IMR-90 (cell line): ENCODE data around the gene FANK1. TPM values are rescaled to one million over a fixed set of nuclear protein-coding genes. Genes with fewer than 3 reads are reported as not detected.

Experiments used
- ATAC-seq: fragments of 200-7000 bp; cut with Tn5 transposase; 2 replicates; pipeline ENCODE4 v1.9.1; 2020; ENCODE audit warnings: low read depth, mild to moderate bottlenecking, moderate library complexity
- BruUV-seq: library from RNA; stranded (reverse); fragments of 400-500 nt; replicated peaks from 2 replicates; lab custom pipeline; 2021; lab: Mats Ljungman, UMichigan
- CTCF ChIA-PET: fragments of 300-600 bp; formaldehyde crosslinking; extraction: SDS; loops from one replicate; lab custom pipeline; 2021; ENCODE audit warnings: antibody characterized with exemption; lab: Yijun Ruan, JAX
- POLR2A ChIA-PET: fragments of 300-600 bp; sonication (Branson Sonifier 250); formaldehyde crosslinking; loops from one replicate; lab custom pipeline; 2022; ENCODE audit warnings: antibody characterized with exemption; ENCODE audit not compliant: unreplicated experiment; lab: Charles Lee
- DNase-seq: peaks from one replicate; pipeline ENCODE4 v3.0.0; 2013
- H2AFZ ChIP-seq: replicated peaks from 2 replicates; pipeline ENCODE3; 2013; ENCODE audit warnings: low read length, mild to moderate bottlenecking; ENCODE audit not compliant: poor library complexity
- H2AK5ac ChIP-seq: 2 replicates; pipeline ENCODE4 v1.6.1; 2013; ENCODE audit warnings: low read depth, low read length, inconsistent platforms
- H2AK9ac ChIP-seq: replicated peaks from 2 replicates; pipeline ENCODE3; 2013; ENCODE audit warnings: mild to moderate bottlenecking, low read depth, low read length, moderate library complexity; ENCODE audit not compliant: poor library complexity
- H2BK120ac ChIP-seq: 2 replicates; pipeline ENCODE4 v1.6.1; 2013; ENCODE audit warnings: low read depth, low read length, inconsistent platforms
- H2BK15ac ChIP-seq: 3 replicates; pipeline ENCODE4 v1.6.1; 2013; ENCODE audit warnings: low read depth, low read length, inconsistent platforms
- H2BK20ac ChIP-seq: 2 replicates; pipeline ENCODE4 v1.6.1; 2013; ENCODE audit warnings: low read depth, mild to moderate bottlenecking, inconsistent platforms, low read length, moderate library complexity
- H2BK5ac ChIP-seq: 2 replicates; pipeline ENCODE4 v1.6.1; 2013; ENCODE audit warnings: mild to moderate bottlenecking, low read depth, low read length, inconsistent platforms; ENCODE audit not compliant: poor library complexity, severe bottlenecking
- H3K14ac ChIP-seq: replicated peaks from 2 replicates; pipeline ENCODE4 v1.6.1; 2013; ENCODE audit warnings: low read depth, low read length, inconsistent platforms
- H3K18ac ChIP-seq: 2 replicates; pipeline ENCODE4 v1.6.1; 2013; ENCODE audit warnings: low read depth, low read length, control low read depth
- H3K23ac ChIP-seq: 2 replicates; pipeline ENCODE4 v1.6.1; 2013; ENCODE audit warnings: low read depth, low read length, inconsistent platforms
- H3K27ac ChIP-seq: 2 replicates; pipeline ENCODE4 v1.5.1; 2013; ENCODE audit warnings: mild to moderate bottlenecking, control low read depth, low read length; ENCODE audit not compliant: insufficient read depth
- H3K27me3 ChIP-seq: 2 replicates; pipeline ENCODE4 v1.6.1; 2013; ENCODE audit warnings: low read length; ENCODE audit not compliant: control insufficient read depth, insufficient read depth
- H3K36me3 ChIP-seq: 2 replicates; pipeline ENCODE4 v1.6.1; 2013; ENCODE audit warnings: low read length, mixed read lengths; ENCODE audit not compliant: control insufficient read depth, insufficient read depth
- H3K4ac ChIP-seq: 2 replicates; pipeline ENCODE4 v1.6.1; 2013; ENCODE audit warnings: low read depth, low read length, inconsistent platforms
- H3K4me1 ChIP-seq: 2 replicates; pipeline ENCODE4 v1.6.1; 2013; ENCODE audit warnings: low read length, mixed read lengths; ENCODE audit not compliant: control insufficient read depth, insufficient read depth
- H3K4me2 ChIP-seq: 2 replicates; pipeline ENCODE4 v1.6.1; 2013; ENCODE audit warnings: low read depth, mild to moderate bottlenecking, control low read depth, low read length, moderate library complexity
- H3K4me3 ChIP-seq: 2 replicates; pipeline ENCODE4 v1.5.1; 2013; ENCODE audit warnings: low read depth, mild to moderate bottlenecking, control low read depth, low read length, moderate library complexity; ENCODE audit not compliant: insufficient read depth
- H3K56ac ChIP-seq: 2 replicates; pipeline ENCODE4 v1.6.1; 2013; ENCODE audit warnings: low read length, inconsistent platforms; ENCODE audit not compliant: insufficient read depth; ENCODE audit errors: extremely low read depth
- H3K79me1 ChIP-seq, 2 experiments: 2 replicates each; pipeline ENCODE4 v1.6.1; 2013; ENCODE audit warnings: low read length in 2 of 2, inconsistent platforms in 1 of 2, low read depth in 1 of 2
- H3K9ac ChIP-seq: 2 replicates; pipeline ENCODE4 v1.6.1; 2013; ENCODE audit warnings: low read depth, low read length, control low read depth
- H3K9me1 ChIP-seq: 2 replicates; pipeline ENCODE4 v1.6.1; 2013; ENCODE audit warnings: low read length, inconsistent platforms; ENCODE audit not compliant: insufficient read depth
- H3K9me3 ChIP-seq: 2 replicates; pipeline ENCODE4 v1.6.1; 2013; ENCODE audit warnings: low read length; ENCODE audit not compliant: control insufficient read depth, insufficient read depth
- H4K20me1 ChIP-seq: 2 replicates; pipeline ENCODE4 v1.6.1; 2013; ENCODE audit warnings: low read length, inconsistent platforms; ENCODE audit not compliant: insufficient read depth
- H4K5ac ChIP-seq: 2 replicates; pipeline ENCODE4 v1.6.1; 2013; ENCODE audit warnings: mild to moderate bottlenecking, low read depth, low read length, control low read depth
- H4K8ac ChIP-seq, 2 experiments: 2 replicates each; pipeline ENCODE4 v1.6.1; 2013; ENCODE audit warnings: low read depth in 2 of 2, low read length in 2 of 2, control low read depth in 1 of 2, inconsistent platforms in 1 of 2
- H4K91ac ChIP-seq: 2 replicates; pipeline ENCODE4 v1.6.1; 2013; ENCODE audit warnings: low read depth, low read length, inconsistent platforms; ENCODE audit not compliant: insufficient read depth
- CEBPB ChIP-seq: IDR thresholded peaks from 2 replicates; pipeline ENCODE4 v1.6.1; 2012; ENCODE audit warnings: low read depth, low read length, improper control_type of control experiment
- CHD1 ChIP-seq: IDR thresholded peaks from 2 replicates; pipeline ENCODE4 v1.6.1; 2012; ENCODE audit warnings: low read depth, low read length, improper control_type of control experiment
- CTCF ChIP-seq: conservative IDR thresholded peaks from 2 replicates; pipeline ENCODE4 v1.5.1; 2012; ENCODE audit warnings: mild to moderate bottlenecking, low read depth, low read length, improper control_type of control experiment
- ELK1 ChIP-seq: fragments of 150-350 bp; IDR thresholded peaks from 2 replicates; pipeline ENCODE4 v1.6.1; 2016; ENCODE audit warnings: low read depth, mild to moderate bottlenecking, low read length, moderate library complexity, borderline replicate concordance
- FOS ChIP-seq: fragments of 150-350 bp; IDR thresholded peaks from 2 replicates; pipeline ENCODE4 v1.6.1; 2016; ENCODE audit warnings: low read depth, low read length
- MAZ ChIP-seq: IDR thresholded peaks from 2 replicates; pipeline ENCODE4 v1.6.1; 2012; ENCODE audit warnings: low read depth, mild to moderate bottlenecking, low read length, improper control_type of control experiment, moderate library complexity, borderline replicate concordance
- MXI1 ChIP-seq: IDR thresholded peaks from 2 replicates; pipeline ENCODE4 v1.6.1; 2012; ENCODE audit warnings: low read depth, mild to moderate bottlenecking, low read length, moderate library complexity, borderline replicate concordance
- NFE2L2 ChIP-seq: fragments of 150-350 bp; IDR thresholded peaks from 2 replicates; pipeline ENCODE4 v1.6.1; 2016; ENCODE audit warnings: low read depth, mild to moderate bottlenecking, low read length
- RFX5 ChIP-seq: IDR thresholded peaks from 2 replicates; pipeline ENCODE4 v1.8.0; 2012; ENCODE audit warnings: low read depth, mild to moderate bottlenecking, low read length, moderate library complexity
- SMC3 ChIP-seq: fragments of 150-350 bp; IDR thresholded peaks from 2 replicates; pipeline ENCODE4 v1.6.1; 2016; ENCODE audit warnings: low read depth, mild to moderate bottlenecking, antibody characterized with exemption, low read length, moderate library complexity
- USF2 ChIP-seq: fragments of 150-350 bp; IDR thresholded peaks from 2 replicates; pipeline ENCODE4 v1.6.1; 2017; ENCODE audit warnings: mild to moderate bottlenecking, antibody characterized with exemption, low read length, low read depth
- WGBS, 2 experiments: methylation state at CpG; one replicate each; pipeline versions ENCODE4 v1.1.5 to v1.1.7; 2013; ENCODE audit warnings: missing lambda C conversion rate in 2 of 2; ENCODE audit not compliant: insufficient read length in 1 of 2; ENCODE audit errors: extremely low coverage in 2 of 2; 5-methylcytosine and 5-hydroxymethylcytosine counted together
- dilution Hi-C: fragments of 300-500 bp; cut with HindIII; formaldehyde crosslinking; loops from one replicate; pipeline ENCODE4 v1.14.3; 2018; ENCODE audit warnings: low sequenced_read_pairs; ENCODE audit not compliant: unreplicated experiment
- in situ Hi-C: fragments of 300-500 bp; cut with MboI; formaldehyde crosslinking; loops from 3 replicates; pipeline ENCODE4 v1.14.3; 2019; ENCODE audit warnings: low sequenced_read_pairs, inconsistent platforms, mixed read lengths
- intact Hi-C: fragments of 100-400 bp; cut with micrococcal nuclease; formaldehyde crosslinking; loops from 2 replicates; pipeline ENCODE4 v1.10.0; 2022
- polyA plus RNA-seq, 3 experiments: library from polyadenylated mRNA; depleted of rRNA; stranded (reverse); fragments of >200 nt; gene quantifications; 2 replicates each; pipeline ENCODE4 v1.2.3, GENCODE V29; 2012; ENCODE audit warnings: low replicate concordance in 1 of 3
- total RNA-seq: library from RNA; depleted of rRNA; stranded (reverse); fragments of >200 nt; gene quantifications from 2 replicates; pipeline ENCODE4 v1.2.3, GENCODE V29; 2012

The FANK1 gene
- total and polyA plus RNA-seq, 2 of the 4 experiments (the other 2 are of a cell fraction): 0.90 to 2.2 TPM

GRCh38 chr10:125992254-125992653 lies 95.9 kb downstream of the FANK1 start:
- no peak overlapping the region for H3K4me3 ChIP-seq
- no peaks in the 10 kb centered on the region for H3K4me1 ChIP-seq
- ATAC-seq: no peak
- CTCF ChIA-PET: interaction anchor here (2.1 kb wide), 1 partner anchor 10 kb away, joined by 7 read pairs; no protein-coding TSS in a partner anchor
- no peak overlapping the region for H3K27ac ChIP-seq
- in situ Hi-C loops (no loop called here), intact Hi-C loops (no loop called here), dilution Hi-C loops (no loop called here)
- no peaks in the 10 kb centered on the region for H3K79me1 ChIP-seq
- POLR2A ChIA-PET: no interaction called here
- H3K18ac ChIP-seq: no peak overlapping the region
- H3K23ac ChIP-seq: no peak overlapping the region
- peaks cover 37% of the 10 kb centered on the region for H3K27me3 ChIP-seq
- no peak overlapping the region for H3K4ac ChIP-seq
- H4K5ac ChIP-seq: no peak overlapping the region
- no CpG with 5 or more reads among the region's 7 CpGs for WGBS, 2 experiments
- H2AK9ac ChIP-seq: no peak overlapping the region
- H2BK20ac ChIP-seq: no peak overlapping the region
- no peaks in the 10 kb centered on the region; the same call in 1 of the 2 replicates for H3K36me3 ChIP-seq
- no peak for TF ChIP-seq SMC3
- TF ChIP-seq NFE2L2: no peak
- no peak for TF ChIP-seq CHD1
- TF ChIP-seq CTCF: no peak
- TF ChIP-seq FOS: no peak
- no peak for TF ChIP-seq CEBPB
- TF ChIP-seq ELK1: no peak
- TF ChIP-seq MAZ: no peak
- no peak for TF ChIP-seq USF2
- no peak for TF ChIP-seq MXI1
- TF ChIP-seq RFX5: no peak
- H4K20me1 ChIP-seq: no peaks in the 10 kb centered on the region
- no peak overlapping the region for H4K8ac ChIP-seq
- no peak overlapping the region for H2BK5ac ChIP-seq
- no peak for DNase-seq
- H3K56ac ChIP-seq: no peak overlapping the region
- H2BK120ac ChIP-seq: no peak overlapping the region
- no peak overlapping the region for H3K4me2 ChIP-seq
- no peak overlapping the region for H4K91ac ChIP-seq
- H2BK15ac ChIP-seq: no peak overlapping the region
- H3K9me1 ChIP-seq: no peaks in the 10 kb centered on the region
- H3K9me3 ChIP-seq: 0 out of 2 replicates have a peak, but pooled peaks cover 2% of the 10 kb centered on the region
- no peak overlapping the region; the same call in 1 of the 2 replicates for H2AK5ac ChIP-seq
- H2AFZ ChIP-seq: no peak overlapping the region
- H3K14ac ChIP-seq: no peak overlapping the region
- H3K9ac ChIP-seq: no peak overlapping the region
- BruUV-seq: no TSS peak
